Measurements from ENCODE around the gene EEPD1.

DNA sequence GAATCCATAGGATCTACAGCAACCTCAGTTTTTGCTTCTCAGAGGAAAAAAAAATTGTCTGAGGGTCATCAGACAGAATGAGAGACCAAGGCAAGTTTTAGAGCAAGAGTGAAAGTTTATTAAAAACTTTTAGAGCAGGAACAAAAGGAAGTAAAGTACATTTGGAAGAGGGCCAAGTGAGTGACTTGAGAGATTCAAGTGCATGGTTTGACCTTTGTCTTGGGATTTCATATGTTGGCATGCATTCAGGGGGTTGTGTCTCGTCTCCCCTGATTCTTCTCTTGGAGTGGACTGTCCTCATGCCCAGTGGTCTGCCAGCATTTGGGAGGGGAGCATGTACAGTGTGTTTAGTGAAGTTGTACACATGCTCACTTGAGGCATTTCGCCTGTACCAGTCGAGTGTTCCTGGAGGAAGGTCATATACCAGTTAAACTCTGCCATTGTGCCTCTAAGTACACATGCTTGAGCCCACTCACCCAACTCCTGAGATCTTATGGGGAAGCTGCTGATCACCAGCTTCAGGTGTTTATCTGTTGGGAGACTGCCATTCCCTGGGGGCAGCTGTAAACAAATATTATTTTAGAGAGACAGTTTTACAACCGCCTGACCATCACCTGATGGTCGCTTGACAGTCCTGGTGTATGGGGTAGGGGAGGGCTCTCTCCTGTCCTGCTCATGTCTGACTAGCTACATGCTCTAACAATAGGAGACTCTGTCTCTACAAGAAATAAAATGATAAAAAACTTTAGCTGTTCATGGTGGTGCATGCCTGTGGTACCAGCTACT, 109.4 kb downstream of the EEPD1 start:
- TF ChIP-seq YY1 (IDR thresholded peaks at IDR 0.05; ENCODE audit: insufficient read depth, insufficient read length) (no peak), ZNF274 (IDR thresholded peaks at IDR 0.05; ENCODE audit: low read depth, low read length) (no peak), SUZ12 (IDR thresholded peaks at IDR 0.05; ENCODE audit: extremely low read depth, insufficient read depth, insufficient read length) (no peak)
